Stimulated activated naive B cell treated with anti-CD40 and anti-IgM and Interleukin-4, amounts not matched to agents 10 μg/mL and 1 μg/mL and 100 μg/mL, for 72 hours (primary cell): ENCODE measurements around the gene ZMAT5.

ENCODE experiments used
- ATAC-seq, 2 donors: fragments of 150-1000 bp; cut with Tn5 transposase; replicated peaks; 2 replicates each; pipeline ENCODE4 v1.10.0; 2021; ENCODE audit warnings: moderate library complexity in 1 of 2
- DNase-seq: peaks from one replicate; pipeline ENCODE4 v3.0.0; 2021
- H3K27ac Mint-ChIP-seq: one replicate; pipeline ENCODE4 v1.8.0; 2022; ENCODE audit warnings: mild to moderate bottlenecking, mixed read lengths
- H3K27me3 Mint-ChIP-seq, 2 donors: one replicate each; pipeline ENCODE4 v1.8.0; 2022; ENCODE audit warnings: mixed read lengths in 2 of 2
- H3K36me3 Mint-ChIP-seq, 2 donors: one replicate each; pipeline ENCODE4 v1.8.0; 2022; ENCODE audit warnings: mixed read lengths in 2 of 2, mild to moderate bottlenecking in 1 of 2
- H3K4me1 Mint-ChIP-seq, 2 donors: one replicate each; pipeline ENCODE4 v1.8.0; 2022; ENCODE audit warnings: mixed read lengths in 2 of 2, mild to moderate bottlenecking in 1 of 2
- H3K4me3 Mint-ChIP-seq, 2 donors: one replicate each; pipeline ENCODE4 v1.8.0; 2022; ENCODE audit warnings: mild to moderate bottlenecking in 2 of 2, mixed read lengths in 2 of 2, moderate library complexity in 1 of 2
- H3K9me3 Mint-ChIP-seq, 2 donors: one replicate each; pipeline ENCODE4 v1.8.0; 2022; ENCODE audit warnings: mixed read lengths in 2 of 2, mild to moderate bottlenecking in 1 of 2

The ZMAT5 gene

DNA sequence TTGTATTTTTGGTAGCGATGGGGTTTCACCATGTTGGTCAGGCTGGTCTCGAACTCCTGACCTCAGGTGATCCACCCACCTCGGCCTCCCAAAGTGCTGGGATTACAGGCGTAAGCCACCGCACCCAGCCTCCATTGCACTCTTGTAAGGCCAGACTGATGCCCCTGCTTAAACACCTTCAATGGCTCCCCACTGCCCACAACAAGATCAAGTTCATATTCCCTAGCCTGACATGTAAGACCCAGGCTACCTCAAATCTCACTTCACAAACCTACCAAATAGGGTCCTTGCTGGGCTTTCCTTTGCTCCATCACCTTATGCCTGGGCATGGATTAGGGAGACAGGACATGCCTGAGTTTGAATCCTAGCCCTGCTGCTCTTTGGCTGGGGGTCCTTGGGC is 13.4 kb upstream of the ZMAT5 start:
- Mint-ChIP-seq H3K4me3 (no peak overlapping the region), H3K27me3 (no peaks in the 10 kb centered on the region), H3K36me3 (no peaks in the 10 kb centered on the region), H3K27ac (no peak overlapping the region), H3K4me1 (peaks cover 0 to 6% of the 10 kb centered on the region in 2 donors), H3K9me3 (no peaks in the 10 kb centered on the region)
- no peak for ATAC-seq
- no peak for DNase-seq

DNA sequence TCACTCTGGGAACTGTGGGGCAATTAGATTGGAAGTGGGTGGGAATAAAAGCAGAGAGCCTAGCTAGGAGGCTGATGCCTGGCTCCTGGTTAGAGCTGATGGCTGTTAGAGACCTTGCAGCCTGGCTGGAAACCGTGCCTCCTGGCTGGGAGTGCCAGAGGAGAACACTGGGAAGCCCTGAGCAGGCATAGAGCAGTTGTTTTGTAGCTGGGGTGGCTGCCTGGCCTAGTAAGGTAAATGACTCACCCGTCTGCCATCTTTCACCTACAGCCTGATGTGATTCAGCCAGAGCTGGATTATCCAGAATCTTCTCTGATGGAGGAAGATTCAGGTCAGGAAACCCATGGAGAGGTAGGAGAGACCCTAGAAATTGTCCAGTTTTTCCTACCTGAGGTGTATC is 6.4 kb upstream of the ZMAT5 start:
- no peaks in the 10 kb centered on the region for H3K9me3 Mint-ChIP-seq
- DNase-seq (no peak), ATAC-seq (no peak)
- peaks cover 18 to 24% of the 10 kb centered on the region in 2 donors for H3K36me3 Mint-ChIP-seq
- no peak overlapping the region for H3K4me3 Mint-ChIP-seq
- peaks cover 4 to 8% of the 10 kb centered on the region in 2 donors for H3K4me1 Mint-ChIP-seq
- H3K27me3 Mint-ChIP-seq = no peaks in the 10 kb centered on the region
- no peak overlapping the region for H3K27ac Mint-ChIP-seq

DNA sequence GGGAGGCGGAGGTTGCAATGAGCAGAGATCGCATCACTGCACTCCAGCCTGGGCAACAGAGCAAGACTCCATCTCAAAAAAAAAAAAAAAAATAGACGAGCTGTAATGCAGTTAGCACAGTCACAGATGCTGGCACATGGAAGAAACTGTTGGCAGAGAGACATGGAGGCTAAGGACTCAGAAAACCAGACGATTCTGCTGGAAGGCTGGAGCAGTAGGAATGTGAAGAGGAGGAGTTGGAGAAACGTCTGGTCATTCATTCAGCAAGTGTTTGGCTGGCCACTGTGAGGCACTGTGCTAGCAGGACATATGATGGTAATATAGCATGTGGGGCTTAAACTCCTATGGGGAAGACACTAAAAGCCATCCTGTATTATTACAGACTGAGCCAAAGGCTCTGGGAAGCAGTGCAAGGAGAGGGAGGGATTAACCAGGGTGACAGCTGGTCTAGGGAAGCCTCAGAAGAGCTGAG is 5.4 kb upstream of the ZMAT5 start:
- H3K36me3 Mint-ChIP-seq = peaks cover 20 to 31% of the 10 kb centered on the region in 2 donors
- H3K9me3 Mint-ChIP-seq = no peaks in the 10 kb centered on the region
- ATAC-seq = no peak
- no peak for DNase-seq
- H3K27me3 Mint-ChIP-seq = no peaks in the 10 kb centered on the region
- no peak overlapping the region for H3K4me3 Mint-ChIP-seq
- peaks cover 9 to 16% of the 10 kb centered on the region in 2 donors for H3K4me1 Mint-ChIP-seq
- no peak overlapping the region for H3K27ac Mint-ChIP-seq

DNA sequence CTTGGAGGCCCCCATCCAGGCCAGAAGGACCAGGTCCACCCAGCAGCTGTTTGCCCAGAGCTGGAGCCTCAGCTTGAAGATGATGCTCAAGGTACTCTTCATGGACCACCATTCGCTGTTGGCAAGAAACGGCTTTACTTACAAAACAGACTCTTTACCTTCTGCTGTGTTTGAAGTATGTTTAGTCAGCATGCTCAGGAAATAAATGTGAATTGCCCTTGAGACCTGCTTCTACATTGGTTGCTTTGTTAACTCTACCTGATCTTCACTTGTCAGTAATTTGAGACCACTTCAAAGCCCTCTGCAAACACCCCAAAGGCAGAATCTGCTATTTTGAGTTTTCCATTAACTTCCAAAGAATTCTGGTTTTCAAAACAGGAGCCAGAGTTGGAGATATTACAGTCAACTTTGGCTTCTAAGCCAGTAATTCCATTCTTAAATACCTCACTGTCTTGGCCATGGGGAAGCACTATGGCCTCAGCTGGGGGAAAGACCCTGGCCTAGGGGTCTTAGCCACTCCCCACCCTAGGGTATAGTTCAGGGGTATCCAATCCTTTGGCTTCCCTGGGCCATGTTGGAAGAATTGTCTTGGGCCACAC is 3.0 kb upstream of the ZMAT5 start:
- no peak overlapping the region for H3K4me3 Mint-ChIP-seq
- ATAC-seq (no peak), DNase-seq (no peak)
- H3K27me3 Mint-ChIP-seq = no peaks in the 10 kb centered on the region
- peaks cover 16 to 38% of the 10 kb centered on the region in 2 donors for H3K4me1 Mint-ChIP-seq
- H3K9me3 Mint-ChIP-seq = no peaks in the 10 kb centered on the region
- no peak overlapping the region for H3K27ac Mint-ChIP-seq
- peaks cover 20 to 35% of the 10 kb centered on the region in 2 donors for H3K36me3 Mint-ChIP-seq

DNA sequence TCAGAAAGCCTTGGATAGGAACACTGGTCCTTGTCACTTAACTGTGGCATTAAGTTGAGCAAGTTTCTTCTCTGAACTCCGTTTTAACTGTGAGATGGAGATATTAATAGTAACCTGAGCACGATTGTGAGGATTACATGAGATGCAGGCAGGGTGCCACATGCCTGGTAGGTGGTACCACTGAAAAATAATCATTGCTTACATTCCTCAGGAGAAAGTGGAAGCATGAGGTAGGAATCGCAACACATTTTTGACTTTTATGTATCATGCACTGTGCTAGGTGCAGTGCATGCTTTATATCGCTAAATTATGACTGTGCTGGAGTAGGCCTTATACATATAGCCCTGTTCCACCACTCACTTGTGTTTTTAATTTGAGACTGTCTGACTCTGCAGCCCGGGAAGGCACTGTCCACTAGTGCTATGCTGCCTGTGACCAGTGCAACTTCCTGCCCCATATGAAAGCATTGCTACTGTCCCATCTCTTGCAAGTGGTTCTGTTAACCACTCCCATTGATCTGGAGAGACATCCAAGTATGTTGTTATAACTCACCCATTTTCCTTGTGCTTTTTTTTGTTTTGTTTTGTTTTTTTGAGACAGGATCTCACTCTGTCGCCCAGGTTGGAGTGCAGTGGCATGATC is 1.4 kb upstream of the ZMAT5 start:
- H3K27ac Mint-ChIP-seq = peak overlapping the region; percentile 100
- DNase-seq (no peak), ATAC-seq (no peak)
- peaks cover 16 to 44% of the 10 kb centered on the region in 2 donors for H3K4me1 Mint-ChIP-seq
- peak overlapping the region; percentile 100 for H3K4me3 Mint-ChIP-seq
- H3K27me3 Mint-ChIP-seq = no peaks in the 10 kb centered on the region
- H3K9me3 Mint-ChIP-seq = no peaks in the 10 kb centered on the region
- H3K36me3 Mint-ChIP-seq = peaks cover 20 to 35% of the 10 kb centered on the region in 2 donors

DNA sequence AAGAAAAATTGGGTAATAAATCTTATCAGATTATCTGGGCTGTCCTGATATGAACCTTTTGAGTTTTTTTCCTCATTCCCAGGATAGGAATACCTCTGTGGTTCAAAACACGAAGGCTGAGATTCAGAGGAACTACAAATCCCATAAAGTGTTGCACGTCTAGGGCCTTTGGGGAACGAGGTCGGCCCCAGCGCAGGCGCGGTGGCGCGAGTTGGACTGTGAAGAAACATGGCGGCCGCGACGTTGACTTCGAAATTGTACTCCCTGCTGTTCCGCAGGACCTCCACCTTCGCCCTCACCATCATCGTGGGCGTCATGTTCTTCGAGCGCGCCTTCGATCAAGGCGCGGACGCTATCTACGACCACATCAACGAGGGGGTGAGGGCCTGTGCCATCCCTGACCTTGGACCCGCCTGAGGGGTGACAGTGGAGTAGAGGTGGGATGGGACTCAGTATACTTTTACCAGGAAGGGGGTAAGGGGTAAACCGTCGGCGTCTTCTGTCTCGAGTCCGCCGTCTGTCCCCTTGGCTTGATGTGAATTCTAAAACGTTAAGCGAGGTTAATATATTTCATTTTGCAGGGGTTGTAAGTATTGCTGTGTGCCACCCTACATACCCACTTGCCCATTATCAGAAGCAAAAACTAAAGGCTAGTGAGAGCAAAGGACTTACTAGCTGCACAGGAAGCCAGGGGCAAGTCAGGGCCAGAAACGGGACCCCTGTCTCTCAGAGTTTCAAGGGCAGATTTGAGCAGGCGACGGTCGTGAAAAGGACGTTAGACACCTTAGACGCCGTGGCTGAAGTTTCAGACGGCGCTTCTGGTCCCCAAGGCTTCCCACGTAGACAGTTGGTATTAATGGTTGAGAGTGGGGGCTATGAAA is 604 bp upstream of the ZMAT5 start, which contains the start of gene UQCR10:
UQCR10 (plus strand) TSS at position 199 of the 881 bp plus-strand sequence; CDS start at position 229, 30 bp downstream.
- H3K27me3 Mint-ChIP-seq = no peaks in the 10 kb centered on the region
- peak within 1 kb of the TSS; percentile 100 for H3K27ac Mint-ChIP-seq
- peaks cover 20 to 33% of the 10 kb centered on the region in 2 donors for H3K36me3 Mint-ChIP-seq
- peak within 1 kb of the TSS; percentile 100 for H3K4me3 Mint-ChIP-seq
- peak; percentile 81 to 86 for ATAC-seq
- no peaks in the 10 kb centered on the region for H3K9me3 Mint-ChIP-seq
- peak; percentile 88 for DNase-seq
- H3K4me1 Mint-ChIP-seq = peaks cover 16 to 44% of the 10 kb centered on the region in 2 donors

DNA sequence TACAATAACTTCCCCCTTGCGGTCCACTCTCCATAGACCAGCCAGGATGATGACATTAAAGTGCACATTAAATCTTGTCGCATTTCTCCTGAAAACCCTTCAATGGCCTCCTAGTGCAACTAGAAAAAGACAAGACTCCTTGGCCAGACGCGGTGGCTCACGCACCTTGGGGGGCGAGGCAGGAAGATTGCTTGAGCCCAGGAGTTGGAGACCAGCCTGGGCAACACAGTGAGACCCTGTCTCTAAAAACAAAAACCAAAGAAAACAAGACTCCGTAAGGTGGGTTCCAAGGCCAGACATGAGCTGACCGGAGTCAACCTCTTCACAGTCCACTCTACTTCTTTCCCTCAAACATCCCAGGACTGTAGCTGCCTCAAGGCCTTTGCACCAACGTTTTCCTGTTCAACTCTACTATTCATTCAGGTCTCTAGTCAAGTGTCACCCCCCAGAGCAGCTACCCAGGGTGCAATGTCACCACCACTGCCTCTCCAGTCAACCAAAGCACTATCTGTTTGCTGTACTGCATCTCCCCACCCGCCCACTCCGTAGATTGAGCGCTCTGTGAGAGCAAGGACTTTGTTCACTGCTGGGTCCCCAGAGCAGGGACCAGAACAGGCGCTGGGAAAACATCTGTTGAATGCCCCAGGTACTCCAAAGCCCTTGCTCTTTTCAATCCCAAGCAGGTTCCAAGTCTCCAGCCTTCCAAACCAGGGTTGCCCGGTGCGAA is 739 bp downstream of the ZMAT5 start:
- peaks cover 16 to 30% of the 10 kb centered on the region in 2 donors for H3K36me3 Mint-ChIP-seq
- H3K27ac Mint-ChIP-seq = peak overlapping the region; percentile 100
- H3K9me3 Mint-ChIP-seq = no peaks in the 10 kb centered on the region
- peaks cover 16 to 44% of the 10 kb centered on the region in 2 donors for H3K4me1 Mint-ChIP-seq
- DNase-seq = peak; percentile 25
- H3K27me3 Mint-ChIP-seq = no peaks in the 10 kb centered on the region
- ATAC-seq = peak; percentile 48 to 55
- H3K4me3 Mint-ChIP-seq = peak overlapping the region; percentile 100

DNA sequence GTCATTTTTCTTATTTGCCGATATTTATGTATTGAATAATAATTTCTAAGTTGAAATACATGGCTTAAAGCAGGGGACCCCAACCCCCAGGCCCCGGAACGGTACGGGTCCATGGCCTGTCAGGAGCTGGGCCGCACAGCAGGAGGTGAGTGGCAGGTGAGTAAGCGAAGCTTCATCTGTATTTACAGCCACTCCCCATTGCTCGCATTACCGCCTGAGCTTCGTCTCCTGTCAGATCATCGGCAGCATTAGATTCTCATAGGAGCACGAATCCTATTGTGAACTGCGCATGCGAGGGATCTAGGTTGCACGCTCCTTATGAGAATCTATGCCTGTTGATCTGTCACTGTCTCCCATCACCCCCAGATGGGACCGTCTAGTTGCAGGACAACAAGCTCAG is 4.5 kb downstream of the ZMAT5 start:
- H3K27ac Mint-ChIP-seq = no peak overlapping the region
- H3K4me1 Mint-ChIP-seq = peaks cover 11 to 34% of the 10 kb centered on the region in 2 donors
- ATAC-seq = no peak
- no peaks in the 10 kb centered on the region for H3K9me3 Mint-ChIP-seq
- H3K36me3 Mint-ChIP-seq = peaks cover under 1 to 7% of the 10 kb centered on the region in 2 donors
- DNase-seq = no peak
- no peaks in the 10 kb centered on the region for H3K27me3 Mint-ChIP-seq
- H3K4me3 Mint-ChIP-seq = no peak overlapping the region

DNA sequence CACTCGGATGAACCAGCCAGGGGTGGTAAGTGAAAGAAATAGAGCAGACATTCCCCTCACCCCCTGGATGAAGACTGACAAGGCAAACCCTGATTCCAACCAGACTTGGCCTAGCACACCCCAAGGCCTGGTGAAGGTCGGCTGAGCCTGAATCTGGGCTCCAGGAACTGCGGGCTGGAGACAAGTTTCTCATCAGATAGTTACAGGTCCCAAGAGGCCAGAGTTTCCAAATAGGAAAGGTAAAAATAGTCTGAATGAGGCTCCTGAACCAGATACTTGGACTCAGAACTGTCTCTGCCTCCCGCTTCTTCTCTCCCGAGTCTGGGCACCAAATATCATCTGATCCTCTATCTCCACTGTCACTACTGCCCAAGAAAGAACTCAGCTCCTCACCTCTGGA is 7.8 kb downstream of the ZMAT5 start:
- H3K27me3 Mint-ChIP-seq = no peaks in the 10 kb centered on the region
- H3K4me1 Mint-ChIP-seq = peaks cover 13 to 19% of the 10 kb centered on the region in 2 donors
- no peaks in the 10 kb centered on the region for H3K9me3 Mint-ChIP-seq
- no peak for ATAC-seq
- H3K36me3 Mint-ChIP-seq = peaks cover 2 to 3% of the 10 kb centered on the region in 2 donors
- H3K4me3 Mint-ChIP-seq = no peak overlapping the region
- H3K27ac Mint-ChIP-seq = no peak overlapping the region
- DNase-seq = no peak

DNA sequence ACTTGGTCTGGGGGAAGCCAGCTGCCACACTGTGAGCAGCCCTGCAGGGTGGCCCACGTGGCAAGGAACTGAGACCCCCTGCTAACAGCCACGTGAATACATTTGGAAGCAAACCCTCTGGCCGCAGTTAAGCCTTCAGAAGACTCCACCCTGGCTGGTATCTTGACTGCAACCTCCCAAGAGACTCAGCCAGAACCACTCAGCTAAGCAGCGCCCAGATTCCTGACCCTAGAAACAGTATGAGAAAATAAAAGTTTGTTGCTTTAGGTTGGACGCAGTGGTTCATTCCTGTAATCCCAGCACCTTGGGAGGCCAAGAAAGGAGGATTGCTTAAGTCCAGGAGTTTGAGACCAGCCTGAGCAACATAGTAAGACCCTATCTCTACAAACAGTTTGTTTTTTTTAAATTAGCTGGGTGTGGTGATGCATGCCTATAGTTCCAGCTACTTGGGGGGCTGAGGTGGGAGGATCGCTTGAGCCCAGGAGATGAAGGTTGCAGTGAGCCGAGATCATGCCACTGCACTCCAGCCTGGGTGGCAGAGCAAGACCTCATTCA is 8.7 kb downstream of the ZMAT5 start:
- no peak overlapping the region for H3K4me3 Mint-ChIP-seq
- DNase-seq (no peak), ATAC-seq (no peak)
- H3K4me1 Mint-ChIP-seq = peaks cover 13 to 19% of the 10 kb centered on the region in 2 donors
- H3K36me3 Mint-ChIP-seq = peaks cover 2 to 3% of the 10 kb centered on the region in 2 donors
- H3K27ac Mint-ChIP-seq = no peak overlapping the region
- no peaks in the 10 kb centered on the region for H3K9me3 Mint-ChIP-seq
- no peaks in the 10 kb centered on the region for H3K27me3 Mint-ChIP-seq

DNA sequence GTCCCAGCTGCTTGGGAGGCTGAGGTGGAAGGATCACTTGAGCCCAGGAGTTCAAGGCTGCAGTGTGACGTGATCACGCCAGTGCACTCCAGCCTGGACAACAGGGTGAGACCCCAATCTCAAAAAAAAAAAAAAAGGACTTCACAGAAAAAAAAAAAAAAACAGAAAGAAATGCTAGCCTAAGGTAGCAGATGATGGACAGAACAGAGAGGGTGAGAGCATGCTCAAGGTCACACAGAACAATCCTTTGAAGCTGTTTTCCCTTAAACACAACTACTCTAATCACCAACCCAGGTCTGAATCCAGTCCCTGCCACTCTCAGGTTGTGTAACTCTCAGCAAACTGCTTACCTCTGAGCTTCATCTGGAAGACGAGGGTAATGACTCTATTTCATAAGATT is 9.7 kb downstream of the ZMAT5 start:
- ATAC-seq (no peak), DNase-seq (no peak)
- H3K27me3 Mint-ChIP-seq = no peaks in the 10 kb centered on the region
- no peak overlapping the region for H3K27ac Mint-ChIP-seq
- H3K9me3 Mint-ChIP-seq = no peaks in the 10 kb centered on the region
- peaks cover 2 to 3% of the 10 kb centered on the region in 2 donors for H3K36me3 Mint-ChIP-seq
- peaks cover 13 to 22% of the 10 kb centered on the region in 2 donors for H3K4me1 Mint-ChIP-seq
- no peak overlapping the region for H3K4me3 Mint-ChIP-seq

DNA sequence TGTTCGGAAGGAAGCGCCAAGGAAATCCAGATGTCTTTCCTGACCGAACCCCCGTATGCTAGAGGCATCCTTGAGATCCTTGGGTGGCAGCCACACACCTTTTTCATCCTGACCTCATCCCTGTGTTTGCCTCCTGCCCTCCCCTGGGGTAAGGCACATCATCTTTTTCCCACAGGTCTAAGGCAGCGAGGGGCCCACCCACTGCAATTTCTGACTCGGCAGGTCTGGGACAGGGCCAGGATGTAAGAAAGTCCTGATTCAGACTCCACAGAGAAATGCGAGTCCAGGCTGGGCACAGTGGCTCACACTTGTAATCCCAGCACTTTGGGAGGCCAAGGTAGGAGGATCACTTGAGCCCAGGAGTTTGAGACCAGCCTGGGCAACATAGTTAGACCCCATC is 10.5 kb downstream of the ZMAT5 start:
- no peaks in the 10 kb centered on the region for H3K9me3 Mint-ChIP-seq
- no peak overlapping the region for H3K27ac Mint-ChIP-seq
- ATAC-seq = no peak
- H3K36me3 Mint-ChIP-seq = peaks cover 2 to 3% of the 10 kb centered on the region in 2 donors
- H3K4me1 Mint-ChIP-seq = peaks cover 13 to 24% of the 10 kb centered on the region in 2 donors
- no peak overlapping the region for H3K4me3 Mint-ChIP-seq
- no peaks in the 10 kb centered on the region for H3K27me3 Mint-ChIP-seq
- no peak for DNase-seq

DNA sequence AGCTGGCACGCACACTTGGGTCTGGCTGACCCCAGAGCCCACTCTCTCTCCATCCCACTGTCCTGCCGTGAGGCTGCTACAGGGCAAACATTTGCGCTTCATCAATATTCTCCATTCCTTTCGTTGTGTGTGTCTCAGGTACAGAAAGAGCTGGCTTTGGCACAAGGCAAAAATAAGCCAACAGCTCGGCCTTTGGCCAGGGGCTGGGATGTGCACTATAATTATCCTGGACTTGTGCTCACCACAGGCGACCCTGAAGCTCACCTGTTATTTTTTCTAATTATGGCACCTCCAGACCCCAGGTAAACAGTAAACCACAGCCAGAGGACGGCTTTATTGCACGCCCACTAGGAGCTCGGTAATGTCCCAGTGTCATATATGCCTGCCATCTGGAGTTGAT is 10.9 kb downstream of the ZMAT5 start:
- Mint-ChIP-seq H3K9me3 (no peaks in the 10 kb centered on the region), H3K27ac (no peak overlapping the region), H3K36me3 (peaks cover 2 to 3% of the 10 kb centered on the region in 2 donors), H3K4me1 (peaks cover 13 to 24% of the 10 kb centered on the region in 2 donors), H3K27me3 (no peaks in the 10 kb centered on the region), H3K4me3 (no peak overlapping the region)
- DNase-seq (no peak), ATAC-seq (no peak)
